H9 (cell line): ENCODE measurements around the gene NEXMIF. TPM values are rescaled to one million over a fixed set of nuclear protein-coding genes. Genes with fewer than 3 reads are reported as not detected.

ENCODE experiments used
- DNase-seq: peaks from one replicate; pipeline ENCODE4 v3.0.0-alpha.2; 2017
- H2AFZ ChIP-seq: one replicate; pipeline ENCODE4 v1.6.1; 2013; ENCODE audit warnings: mild to moderate bottlenecking, low read length, control low read depth, moderate library complexity
- H2AK5ac ChIP-seq: 2 replicates; pipeline ENCODE4 v1.6.1; 2013; ENCODE audit warnings: low read length, control low read depth, mixed read lengths; ENCODE audit not compliant: insufficient read length
- H2BK120ac ChIP-seq: one replicate; pipeline ENCODE4 v1.6.1; 2013; ENCODE audit warnings: low read depth, mild to moderate bottlenecking, low read length, control low read depth, inconsistent platforms; ENCODE audit not compliant: poor library complexity, severe bottlenecking
- H2BK12ac ChIP-seq: 2 replicates; pipeline ENCODE4 v1.6.1; 2013; ENCODE audit warnings: low read length, control low read depth, mixed read lengths, low read depth; ENCODE audit not compliant: insufficient read length
- H2BK15ac ChIP-seq: 2 replicates; pipeline ENCODE4 v1.6.1; 2013; ENCODE audit warnings: low read depth, low read length, control low read depth
- H2BK20ac ChIP-seq: one replicate; pipeline ENCODE4 v1.6.1; 2013; ENCODE audit warnings: low read depth, mild to moderate bottlenecking, low read length, control low read depth, inconsistent platforms; ENCODE audit not compliant: poor library complexity, severe bottlenecking
- H2BK5ac ChIP-seq: 2 replicates; pipeline ENCODE4 v1.6.1; 2013; ENCODE audit warnings: low read length, control low read depth, mixed read lengths; ENCODE audit not compliant: insufficient read length
- H3K14ac ChIP-seq: 2 replicates; pipeline ENCODE4 v1.6.1; 2013; ENCODE audit warnings: low read length, control low read depth; ENCODE audit not compliant: insufficient read depth
- H3K18ac ChIP-seq: 2 replicates; pipeline ENCODE4 v1.6.1; 2013; ENCODE audit warnings: low read depth, mild to moderate bottlenecking, mixed read lengths, low read length, control low read depth; ENCODE audit not compliant: insufficient read length
- H3K23ac ChIP-seq: 2 replicates; pipeline ENCODE4 v1.6.1; 2013; ENCODE audit warnings: low read length, control low read depth, mixed read lengths, low read depth; ENCODE audit not compliant: insufficient read length
- H3K23me2 ChIP-seq: 2 replicates; pipeline ENCODE4 v1.6.1; 2013; ENCODE audit warnings: low read depth, mild to moderate bottlenecking, mixed read lengths, low read length, control low read depth; ENCODE audit not compliant: insufficient read length, poor library complexity, severe bottlenecking
- H3K27ac ChIP-seq: 2 replicates; pipeline ENCODE4 v1.5.1; 2013; ENCODE audit warnings: low read length, control low read depth, mixed read lengths, low read depth; ENCODE audit not compliant: insufficient read length
- H3K27me3 ChIP-seq: 2 replicates; pipeline ENCODE4 v1.6.1; 2013; ENCODE audit warnings: low read length, control low read depth, inconsistent platforms; ENCODE audit not compliant: insufficient read depth
- H3K4ac ChIP-seq: 2 replicates; pipeline ENCODE4 v1.6.1; 2013; ENCODE audit warnings: low read depth, mild to moderate bottlenecking, control low read depth, inconsistent platforms, low read length, moderate library complexity
- H3K4me1 ChIP-seq: 2 replicates; pipeline ENCODE4 v1.6.1; 2013; ENCODE audit warnings: low read length, control low read depth, inconsistent platforms; ENCODE audit not compliant: insufficient read depth
- H3K4me2 ChIP-seq: 2 replicates; pipeline ENCODE4 v1.6.1; 2013; ENCODE audit warnings: low read length, control low read depth, mixed read lengths; ENCODE audit not compliant: insufficient read length, insufficient read depth
- H3K56ac ChIP-seq: 2 replicates; pipeline ENCODE4 v1.6.1; 2013; ENCODE audit warnings: low read depth, mild to moderate bottlenecking, mixed read lengths, low read length, control low read depth; ENCODE audit not compliant: insufficient read length
- H3K79me1 ChIP-seq: 2 replicates; pipeline ENCODE4 v1.6.1; 2013; ENCODE audit warnings: low read depth, mild to moderate bottlenecking, moderate library complexity, low read length, control low read depth, inconsistent platforms; ENCODE audit not compliant: insufficient read depth, poor library complexity, severe bottlenecking
- H3K79me2 ChIP-seq: 2 replicates; pipeline ENCODE4 v1.6.1; 2013; ENCODE audit warnings: low read length, control low read depth, inconsistent platforms; ENCODE audit not compliant: insufficient read depth
- H3K9ac ChIP-seq: 2 replicates; pipeline ENCODE4 v1.6.1; 2013; ENCODE audit warnings: low read length, control low read depth, mixed read lengths; ENCODE audit not compliant: insufficient read length; ENCODE audit errors: extremely low read depth
- H3K9me3 ChIP-seq: one replicate; pipeline ENCODE4 v1.6.1; 2013; ENCODE audit warnings: low read depth, low read length, inconsistent platforms; ENCODE audit not compliant: control insufficient read depth
- H3T11ph ChIP-seq: one replicate; pipeline ENCODE4 v1.6.1; 2013; ENCODE audit warnings: mild to moderate bottlenecking, low read length, control low read depth, inconsistent platforms
- H4K20me1 ChIP-seq: one replicate; pipeline ENCODE4 v1.6.1; 2013; ENCODE audit not compliant: control insufficient read depth, insufficient read length, insufficient read depth
- H4K5ac ChIP-seq: 2 replicates; pipeline ENCODE4 v1.6.1; 2013; ENCODE audit warnings: low read depth, mild to moderate bottlenecking, mixed read lengths, low read length, control low read depth; ENCODE audit not compliant: insufficient read length
- H4K8ac ChIP-seq: replicated peaks from 2 replicates; pipeline ENCODE4 v1.6.1; 2013; ENCODE audit warnings: low read length, control low read depth, mixed read lengths, low read depth; ENCODE audit not compliant: insufficient read length
- H4K91ac ChIP-seq: 2 replicates; pipeline ENCODE4 v1.6.1; 2013; ENCODE audit warnings: low read depth, mild to moderate bottlenecking, moderate library complexity, mixed read lengths, low read length, control low read depth; ENCODE audit not compliant: insufficient read length
- H3K27ac Mint-ChIP-seq, 3 experiments: 2 replicates in 2 of 3; 3 replicates in 1 of 3; pipeline ENCODE4 v1.8.0; 2020 to 2021; ENCODE audit warnings: mixed read lengths in 3 of 3, mild to moderate bottlenecking in 1 of 3, moderate library complexity in 1 of 3
- H3K27me3 Mint-ChIP-seq: 2 replicates; pipeline ENCODE4 v1.8.0; 2021; ENCODE audit warnings: low read depth, mild to moderate bottlenecking, moderate library complexity, mixed read lengths
- H3K36me3 Mint-ChIP-seq, 3 experiments: 2 replicates in 2 of 3; 3 replicates in 1 of 3; pipeline ENCODE4 v1.8.0; 2020 to 2021; ENCODE audit warnings: low read depth in 3 of 3, mixed read lengths in 3 of 3; ENCODE audit not compliant: insufficient read depth in 1 of 3
- H3K4me1 Mint-ChIP-seq, 2 experiments: 2 replicates each; pipeline ENCODE4 v1.8.0; 2020; ENCODE audit warnings: mixed read lengths in 2 of 2
- H3K4me3 Mint-ChIP-seq, 2 experiments: 2 replicates in 1 of 2; 3 replicates in 1 of 2; pipeline ENCODE4 v1.8.0; 2020 to 2021; ENCODE audit warnings: mild to moderate bottlenecking in 2 of 2, mixed read lengths in 2 of 2, moderate library complexity in 1 of 2
- H3K9me3 Mint-ChIP-seq, 2 experiments: 2 replicates in 1 of 2; 3 replicates in 1 of 2; pipeline ENCODE4 v1.8.0; 2020; ENCODE audit warnings: mild to moderate bottlenecking in 2 of 2, mixed read lengths in 2 of 2, moderate library complexity in 1 of 2
- CTCF ChIP-seq: fragments of 200-600 bp; sonication (generic); conservative IDR thresholded peaks from 3 replicates; pipeline ENCODE4 v1.8.0; 2021; ENCODE audit warnings: antibody characterized with exemption, mild to moderate bottlenecking
- WGBS: extraction: QIAGEN DNeasy Blood & Tissue Kit; methylation state at CpG from one replicate; pipeline ENCODE4 v1.1.7; 2013; ENCODE audit warnings: missing lambda C conversion rate, low lambda C conversion rate, mixed read lengths; ENCODE audit not compliant: insufficient read length; ENCODE audit errors: extremely low coverage; 5-methylcytosine and 5-hydroxymethylcytosine counted together
- total RNA-seq: library from RNA; stranded (reverse); gene quantifications from 2 replicates; pipeline ENCODE4 v1.2.1, GENCODE V29; 2021

Gene NEXMIF
- total RNA-seq, 1 experiment from 2014 or later = 0.22 TPM

DNA sequence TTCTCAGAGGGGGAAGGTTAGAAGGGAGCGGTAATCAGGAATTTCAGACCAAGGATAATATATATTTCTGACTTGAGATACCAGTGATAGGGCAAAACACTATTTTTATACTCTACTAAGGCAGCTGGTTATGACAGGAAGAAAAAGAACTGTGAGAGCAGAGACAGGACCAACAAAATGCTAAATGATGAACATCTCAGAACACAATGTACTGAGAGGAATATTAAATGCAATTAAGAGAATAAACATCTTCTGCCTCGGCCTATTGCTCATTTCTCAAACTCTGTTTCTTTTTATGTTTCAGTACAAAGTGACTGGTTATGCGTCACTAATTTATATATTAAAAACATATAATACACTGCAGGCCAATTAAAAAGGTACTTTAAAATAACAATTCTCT is 188.8 kb downstream of the NEXMIF start:
- H2AFZ ChIP-seq = no peak overlapping the region
- H2AK5ac ChIP-seq = no peak overlapping the region
- no peaks in the 10 kb centered on the region for H3K79me2 ChIP-seq
- H3K56ac ChIP-seq = no peak overlapping the region
- H3K23me2 ChIP-seq = no peaks in the 10 kb centered on the region
- Mint-ChIP-seq H3K27me3 (peaks cover 4% of the 10 kb centered on the region; the same call in 1 of the 2 replicates), H3K4me1 (no peaks in the 10 kb centered on the region), H3K9me3 (peaks cover 41 to 56% of the 10 kb centered on the region in 2 experiments), H3K36me3 (no peaks in the 10 kb centered on the region; a peak in 1 of 7 replicates), H3K4me3 (no peak overlapping the region), H3K27ac (no peak overlapping the region)
- no peak overlapping the region for H2BK120ac ChIP-seq
- H3K27ac ChIP-seq = no peak overlapping the region
- no peaks in the 10 kb centered on the region for H3K4me1 ChIP-seq
- DNase-seq = no peak
- H3T11ph ChIP-seq = no peak overlapping the region
- H3K23ac ChIP-seq = no peak overlapping the region
- no peaks in the 10 kb centered on the region for H3K79me1 ChIP-seq
- no peak overlapping the region for H2BK5ac ChIP-seq
- H3K9me3 ChIP-seq = peaks cover 39% of the 10 kb centered on the region
- H2BK12ac ChIP-seq = no peak overlapping the region
- H3K4ac ChIP-seq = no peak overlapping the region
- H4K5ac ChIP-seq = no peak overlapping the region
- H2BK15ac ChIP-seq = no peak overlapping the region
- H4K8ac ChIP-seq = no peak overlapping the region
- H2BK20ac ChIP-seq = no peak overlapping the region
- no peak overlapping the region for H3K4me2 ChIP-seq
- H3K9ac ChIP-seq = no peak overlapping the region
- no peak overlapping the region for H3K18ac ChIP-seq
- no CpG with 5 or more reads among the region's 3 CpGs for WGBS
- no peaks in the 10 kb centered on the region for H3K27me3 ChIP-seq
- no peak overlapping the region for H4K91ac ChIP-seq
- H3K14ac ChIP-seq = no peak overlapping the region
- TF ChIP-seq CTCF = no peak
- no peaks in the 10 kb centered on the region for H4K20me1 ChIP-seq
